Ascending aorta (tissue), 2 donors: Measurements from ENCODE around the gene RAB1B. TPM values are rescaled to one million over a fixed set of nuclear protein-coding genes. Genes with fewer than 3 reads are reported as not detected.
"Not testable (repeated sequence)": the region's sequence is repeated elsewhere in the genome, so short reads cannot be mapped to it uniquely, and the experiment has no call there.

Source experiments
- DNase-seq, 2 donors: peaks; one replicate each; pipeline ENCODE4 v3.0.0-alpha.2; 2019; ENCODE audit warnings: low spot score in 2 of 2
- H3K27ac ChIP-seq, 2 donors: fragments of 200-600 bp; sonication (generic); one replicate each; pipeline ENCODE4 v1.5.1; 2016 to 2017; ENCODE audit warnings: mild to moderate bottlenecking in 1 of 2
- H3K27me3 ChIP-seq: fragments of 200-600 bp; sonication (generic); one replicate; pipeline ENCODE4 v1.5.1; 2017
- H3K36me3 ChIP-seq, 2 donors: fragments of 200-600 bp; sonication (generic); one replicate each; pipeline ENCODE4 v1.5.1; 2016
- H3K4me1 ChIP-seq, 2 donors: fragments of 200-600 bp; sonication (generic); one replicate each; pipeline ENCODE4 v1.5.1; 2016 to 2017; ENCODE audit warnings: mild to moderate bottlenecking in 1 of 2
- H3K4me3 ChIP-seq, 2 donors: fragments of 200-600 bp; sonication (generic); one replicate each; pipeline ENCODE4 v1.5.1; 2016 to 2017; ENCODE audit warnings: mild to moderate bottlenecking in 1 of 2
- H3K9me3 ChIP-seq, 2 donors: fragments of 200-600 bp; sonication (generic); one replicate each; pipeline ENCODE4 v1.5.1; 2016
- CTCF ChIP-seq, 3 experiments: fragments of 200-600 bp in 2 of 3; fragments of 450-650 bp in 1 of 3; sonication (generic) in 2 of 3; IDR thresholded peaks; one replicate each; pipeline ENCODE4 v1.5.1; 2016 to 2019; ENCODE audit warnings: antibody characterized with exemption in 3 of 3, mild to moderate bottlenecking in 1 of 3, moderate library complexity in 1 of 3
- intact Hi-C: fragments of 100-400 bp; cut with DNase I; formaldehyde crosslinking; loops from one replicate; pipeline ENCODE4 v1.15.1; 2023
- total RNA-seq: library from RNA; depleted of rRNA; stranded (reverse); fragments of >200 nt; gene quantifications from one replicate; pipeline ENCODE4 v1.1.0, GENCODE V29; 2016

The RAB1B gene
- total RNA-seq, 1 donor from 2014 or later: 171 TPM

GRCh38 chr11:66315921-66316811 is 47.7 kb downstream of the RAB1B start:
- no peaks in the 10 kb centered on the region for H3K27me3 ChIP-seq
- DNase-seq: no peak
- TF ChIP-seq CTCF (IDR thresholded peaks at IDR 0.05): no peak
- H3K4me3 ChIP-seq: peak overlapping the region; percentile 47 to 85
- H3K27ac ChIP-seq: peak overlapping the region; percentile 51 to 77
- H3K9me3 ChIP-seq: no peaks in the 10 kb centered on the region
- H3K4me1 ChIP-seq: peaks cover 20 to 25% of the 10 kb centered on the region in 2 donors
- intact Hi-C loops: no loop called here
- no peaks in the 10 kb centered on the region for H3K36me3 ChIP-seq

GRCh38 chr11:66316849-66317251 is 48.4 kb downstream of the RAB1B start, which contains the start of gene CD248:
Gene CD248, minus strand, starts transcription at chr11:66317044. Its CDS starts 17 bp downstream, at chr11:66317027.
- Histone ChIP-seq H3K27ac (peak within 1 kb of the TSS; percentile 51 to 77), H3K9me3 (no peaks in the 10 kb centered on the region), H3K4me3 (peak within 1 kb of the TSS; percentile 47 to 85), H3K27me3 (no peaks in the 10 kb centered on the region), H3K36me3 (no peaks in the 10 kb centered on the region), H3K4me1 (peaks cover 20 to 25% of the 10 kb centered on the region in 2 donors)
- intact Hi-C loops: no loop called here
- TF ChIP-seq CTCF (IDR thresholded peaks at IDR 0.05): no peak
- DNase-seq: peak in 1 of 2 donors; percentile 78

GRCh38 chr11:66317322-66317722 is 48.9 kb downstream of the RAB1B start:
- H3K4me1 ChIP-seq: peaks cover 20 to 25% of the 10 kb centered on the region in 2 donors
- DNase-seq: no peak
- H3K36me3 ChIP-seq: no peaks in the 10 kb centered on the region
- no peak for TF ChIP-seq CTCF (IDR thresholded peaks at IDR 0.05)
- H3K4me3 ChIP-seq: peak overlapping the region; percentile 47 to 85
- intact Hi-C loops: no loop called here
- no peaks in the 10 kb centered on the region for H3K27me3 ChIP-seq
- H3K27ac ChIP-seq: peak overlapping the region; percentile 51 to 77
- no peaks in the 10 kb centered on the region for H3K9me3 ChIP-seq

- Histone ChIP-seq H3K36me3 (no peaks in the 10 kb centered on the region), H3K27me3 (no peaks in the 10 kb centered on the region), H3K4me3 (peak overlapping the region in 1 of 2 donors; percentile 85), H3K4me1 (peaks cover 19 to 25% of the 10 kb centered on the region in 2 donors), H3K27ac (peak overlapping the region; percentile 51 to 77), H3K9me3 (no peaks in the 10 kb centered on the region)
- TF ChIP-seq CTCF (IDR thresholded peaks at IDR 0.05): no peak
- DNase-seq: peak in 1 of 2 donors; percentile 81
- intact Hi-C loops: no loop called here
Observed at GRCh38 chr11:66317723-66318599, 49.5 kb downstream of the RAB1B start.

GRCh38 chr11:66318600-66318970 is 50.1 kb downstream of the RAB1B start:
- Histone ChIP-seq H3K36me3 (no peaks in the 10 kb centered on the region), H3K27ac (no peak overlapping the region), H3K4me3 (no peak overlapping the region), H3K4me1 (peaks cover 15 to 25% of the 10 kb centered on the region in 2 donors), H3K27me3 (no peaks in the 10 kb centered on the region), H3K9me3 (no peaks in the 10 kb centered on the region)
- no peak for TF ChIP-seq CTCF (IDR thresholded peaks at IDR 0.05)
- no peak for DNase-seq
- intact Hi-C loops: no loop called here

- H3K27me3 ChIP-seq, H3K36me3 ChIP-seq, H3K4me3 ChIP-seq, H3K27ac ChIP-seq, H3K9me3 ChIP-seq, intact Hi-C loops, DNase-seq: not testable (repeated sequence)
- H3K4me1 ChIP-seq: peaks cover 15 to 25% of the 10 kb centered on the region in 2 donors
Observed at GRCh38 chr11:66320289-66320688, 51.9 kb downstream of the RAB1B start.

- DNase-seq, intact Hi-C loops, H3K27me3 ChIP-seq, H3K4me3 ChIP-seq, H3K27ac ChIP-seq, H3K36me3 ChIP-seq, H3K9me3 ChIP-seq: not testable (repeated sequence)
- H3K4me1 ChIP-seq: peaks cover 15 to 25% of the 10 kb centered on the region in 2 donors
Observed at GRCh38 chr11:66320748-66321147, 52.3 kb downstream of the RAB1B start.
